HG02642 (cell line): Measurements from ENCODE around the gene DNAJC1.
"Not testable (repeated sequence)": the region's sequence is repeated elsewhere in the genome, so short reads cannot be mapped to it uniquely, and the experiment has no call there.

Experiments
- ATAC-seq: cut with Tn5 transposase; IDR thresholded peaks from one replicate; pipeline ENCODE4 v1.9.1; 2021; ENCODE audit warnings: mild to moderate bottlenecking; ENCODE audit not compliant: unreplicated experiment, poor library complexity

DNAJC1 gene

GRCh38 chr10:21747809-21748208 lies 255.7 kb downstream of the DNAJC1 start:
- no peak for ATAC-seq

GRCh38 chr10:21746118-21746517 lies 257.4 kb downstream of the DNAJC1 start:
- no peak for ATAC-seq

DNA sequence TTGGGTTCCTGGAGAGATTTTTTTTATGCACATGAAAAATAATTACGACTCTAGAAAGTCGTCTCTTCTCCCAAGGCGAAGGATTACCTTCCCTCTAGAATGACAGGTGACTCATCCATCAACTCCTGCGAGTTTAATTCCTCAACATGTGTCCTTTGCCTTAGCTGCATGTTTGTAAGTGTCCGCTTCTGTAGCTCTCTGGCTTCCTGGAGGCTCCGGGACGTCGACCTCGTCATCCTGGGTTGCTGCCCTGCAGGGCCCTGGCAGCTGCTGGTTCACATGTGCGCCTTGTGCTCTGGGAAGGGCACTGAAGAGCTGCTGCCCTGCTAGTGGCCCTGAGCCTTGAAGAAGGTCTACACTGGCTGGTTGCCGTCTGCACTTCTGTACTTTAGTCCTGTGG lies 259.3 kb downstream of the DNAJC1 start:
- ATAC-seq = no peak

DNA sequence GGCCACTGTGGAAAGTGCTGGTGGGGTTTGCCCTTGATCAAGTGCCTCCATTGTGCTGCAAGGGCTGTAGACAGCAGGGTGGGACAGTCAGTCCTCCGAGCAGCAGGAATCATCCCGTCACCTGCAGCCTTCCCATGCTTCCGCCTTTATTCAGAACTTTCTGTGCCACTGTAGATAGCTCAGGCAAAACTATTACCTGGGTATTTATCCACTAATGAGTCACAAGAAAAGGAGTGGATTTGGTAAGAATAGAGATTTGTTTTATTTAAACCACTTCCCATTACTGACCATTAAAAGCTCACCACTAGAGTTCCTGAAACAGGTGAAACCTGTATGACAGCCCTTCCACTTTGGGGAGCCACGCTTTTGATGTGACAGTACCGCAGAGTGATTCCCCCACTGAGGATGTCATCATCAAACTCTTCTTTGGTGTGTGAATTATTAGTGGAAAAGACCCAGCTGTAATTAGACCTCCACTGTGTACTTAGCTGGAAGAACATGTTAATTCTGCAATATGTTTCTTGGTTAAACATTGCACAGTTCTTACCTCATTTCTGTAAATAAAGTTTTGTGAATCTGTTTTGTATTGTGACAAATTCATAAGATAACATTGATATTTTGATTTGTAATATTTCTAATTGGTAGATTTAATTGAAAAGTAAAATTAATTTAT lies 260.7 kb downstream of the DNAJC1 start:
- ATAC-seq = no peak

- no peak for ATAC-seq
Observed at GRCh38 chr10:21740989-21741388, 262.5 kb downstream of the DNAJC1 start.

DNA sequence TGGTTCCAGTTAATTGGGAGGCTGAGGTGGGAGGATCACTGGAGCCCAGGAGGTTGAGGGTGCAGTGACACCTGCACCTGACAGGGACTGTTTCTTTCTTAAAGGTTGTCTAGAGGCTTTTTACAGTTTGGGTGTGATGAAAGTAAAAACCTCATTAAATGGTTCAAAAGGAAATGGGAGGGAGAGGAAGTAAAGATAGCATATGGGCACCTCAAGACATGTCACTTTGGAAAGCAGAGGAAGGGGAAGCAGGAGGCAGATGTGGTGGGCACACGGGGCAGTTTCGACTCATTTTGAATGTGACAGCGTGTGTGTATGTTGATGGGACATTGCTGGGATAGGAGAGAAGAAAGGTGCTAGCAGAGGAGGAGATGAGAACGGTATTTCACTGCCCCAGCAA lies 266.4 kb downstream of the DNAJC1 start:
- ATAC-seq = no peak

DNA sequence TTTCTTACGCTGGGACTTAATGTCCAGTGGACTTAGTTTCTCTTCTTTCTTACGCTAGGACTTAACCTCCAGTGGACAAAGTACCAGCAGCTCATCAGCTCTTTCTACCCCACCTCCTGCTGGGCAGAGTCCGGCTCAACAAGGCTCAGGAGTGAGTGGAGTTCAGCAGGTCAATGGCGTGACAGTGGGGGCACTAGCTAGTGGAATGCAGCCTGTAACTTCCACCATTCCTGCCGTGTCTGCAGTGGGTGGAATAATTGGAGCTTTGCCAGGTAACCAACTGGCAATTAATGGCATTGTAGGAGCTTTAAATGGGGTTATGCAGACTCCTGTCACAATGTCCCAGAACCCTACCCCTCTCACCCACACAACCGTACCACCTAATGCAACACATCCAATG lies 269.8 kb downstream of the DNAJC1 start:
- no peak for ATAC-seq

- peak; percentile 83 for ATAC-seq
Observed at GRCh38 chr10:21732067-21732772, 271.3 kb downstream of the DNAJC1 start.

- ATAC-seq = no peak
Observed at GRCh38 chr10:21728618-21729017, 274.9 kb downstream of the DNAJC1 start.

DNA sequence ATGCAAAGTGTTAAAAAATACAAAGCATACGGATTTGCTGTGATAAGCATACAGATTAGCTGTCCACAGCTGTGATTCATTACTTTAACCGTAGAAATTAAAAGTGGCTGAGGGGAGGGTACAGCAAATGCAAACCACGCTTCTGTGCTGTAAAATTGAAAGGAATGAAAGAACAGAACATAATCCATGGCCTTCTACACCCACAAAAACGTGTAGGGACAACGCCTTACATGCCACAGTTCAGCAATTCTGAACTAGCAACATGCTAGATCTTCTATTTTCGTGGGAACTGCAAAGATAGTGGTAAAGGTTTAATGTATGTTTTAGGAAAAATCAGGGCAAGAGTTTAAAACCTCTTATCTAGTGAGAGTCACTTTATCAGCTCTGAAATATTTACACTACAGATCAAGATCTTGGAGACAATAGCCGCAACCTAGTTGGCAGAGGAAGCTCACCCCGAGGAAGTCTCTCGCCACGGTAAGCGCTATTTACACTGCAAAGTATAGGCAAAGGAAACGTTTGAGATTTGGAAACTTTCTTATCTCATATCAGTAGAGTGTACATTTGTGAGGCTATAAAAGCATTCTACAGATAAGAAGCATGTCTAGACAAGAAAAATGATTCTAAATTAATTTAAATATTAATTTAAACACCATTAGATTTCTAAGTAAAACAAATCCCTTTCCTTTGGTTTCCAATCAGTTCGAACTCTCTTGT lies 275.9 kb downstream of the DNAJC1 start:
- no peak for ATAC-seq

GRCh38 chr10:21726601-21727225 lies 276.8 kb downstream of the DNAJC1 start:
- ATAC-seq = no peak

- ATAC-seq = peak; percentile 85
Observed at GRCh38 chr10:21724687-21725367, 278.7 kb downstream of the DNAJC1 start.

GRCh38 chr10:21724020-21724589 lies 279.4 kb downstream of the DNAJC1 start:
- no peak for ATAC-seq

GRCh38 chr10:21722209-21722608 lies 281.3 kb downstream of the DNAJC1 start:
- no peak for ATAC-seq

- no peak for ATAC-seq
Observed at GRCh38 chr10:21721000-21721665, 282.4 kb downstream of the DNAJC1 start.

DNA sequence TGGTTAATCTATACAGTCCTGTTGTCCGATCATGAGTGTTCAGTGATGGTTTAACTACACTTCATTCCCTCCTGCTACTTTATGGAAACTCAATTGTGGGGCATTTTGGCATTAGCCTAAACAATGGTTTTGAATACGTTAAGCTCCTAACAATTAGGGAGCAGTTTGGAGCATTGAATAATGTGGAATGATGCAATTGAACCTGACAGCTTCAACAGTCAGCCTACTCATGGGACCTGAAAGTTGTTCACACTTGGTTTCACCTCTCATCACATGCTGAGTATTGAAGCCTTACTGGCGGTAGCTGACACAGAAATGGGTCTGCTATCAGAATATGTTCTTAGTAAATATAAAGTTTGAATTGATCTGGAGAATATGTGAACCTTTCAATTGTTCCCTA lies 283.4 kb downstream of the DNAJC1 start:
- ATAC-seq = no peak

DNA sequence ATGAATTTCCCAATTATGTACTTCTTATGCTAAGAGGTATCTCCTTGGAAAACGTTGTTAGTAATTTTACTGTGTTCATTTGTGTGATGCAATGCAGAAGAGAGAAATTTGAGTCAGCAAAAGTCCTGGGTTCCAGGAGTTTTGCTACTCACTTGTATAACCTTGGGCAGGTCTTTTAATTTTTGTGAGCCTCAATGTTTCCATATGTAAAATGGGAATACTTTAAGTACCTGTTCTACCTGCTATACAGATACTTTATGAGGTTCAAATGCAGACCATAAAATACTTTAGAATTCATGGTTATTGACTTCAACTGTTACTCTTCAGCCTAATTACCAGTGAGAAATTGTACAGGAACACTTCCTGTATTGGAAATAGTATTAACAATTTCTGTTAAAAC lies 284.0 kb downstream of the DNAJC1 start:
- ATAC-seq = no peak

DNA sequence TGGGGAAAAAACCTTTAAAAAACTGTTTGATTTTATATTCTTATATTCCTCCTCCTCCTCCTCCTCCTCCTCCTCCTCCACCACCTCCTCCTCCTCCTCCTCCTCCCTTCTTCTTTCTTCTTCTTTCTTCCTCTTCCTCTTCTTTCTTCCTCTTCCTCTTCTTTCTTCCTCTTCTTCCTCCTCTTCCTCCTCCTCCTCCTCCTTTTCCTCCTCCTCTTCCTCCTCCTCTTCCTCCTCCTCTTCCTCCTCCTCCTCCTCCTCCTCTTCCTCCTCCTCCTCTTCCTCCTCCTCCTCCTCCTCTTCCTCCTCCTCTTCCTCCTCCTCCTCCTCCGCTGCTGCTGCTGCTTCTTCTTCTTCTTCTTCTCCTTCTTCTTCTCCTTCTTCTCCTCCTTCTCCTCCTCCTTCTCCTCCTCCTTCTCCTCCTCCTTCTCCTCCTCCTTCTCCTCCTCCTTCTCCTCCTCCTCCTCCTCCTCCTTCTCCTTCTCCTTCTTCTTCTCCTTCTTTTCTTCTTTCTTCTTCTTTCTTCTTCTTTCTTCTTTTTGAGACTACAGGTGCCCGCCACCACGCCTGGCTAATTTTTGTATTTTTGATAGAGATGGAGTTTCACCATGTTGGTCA lies 286.0 kb downstream of the DNAJC1 start:
- ATAC-seq = not testable (repeated sequence)

- ATAC-seq = no peak
Observed at GRCh38 chr10:21715531-21716195, 287.9 kb downstream of the DNAJC1 start.
